Esophagus squamous epithelium (tissue), 5 donors: Measurements from ENCODE around the gene BMF. TPM values are rescaled to one million over a fixed set of nuclear protein-coding genes. Genes with fewer than 3 reads are reported as not detected.

Experiments
- DNase-seq: peaks from one replicate; lab custom pipeline; 2025; lab: John Stamatoyannopoulos, UW
- H3K27ac ChIP-seq, 4 donors: fragments of 200-600 bp; sonication (generic); one replicate each; pipeline ENCODE4 v1.5.1; 2016 to 2019; ENCODE audit warnings: mild to moderate bottlenecking in 1 of 4
- H3K27me3 ChIP-seq, 4 donors: fragments of 200-600 bp; sonication (generic); 1 replicate in 3 of 4; 2 replicates in 1 of 4; pipeline versions ENCODE4 v1.5.1 to v1.6.0; 2017 to 2021; ENCODE audit warnings: antibody characterized with exemption in 1 of 4
- H3K36me3 ChIP-seq, 3 donors: fragments of 200-600 bp; sonication (generic); one replicate each; pipeline ENCODE4 v1.5.1; 2016 to 2019
- H3K4me1 ChIP-seq, 3 donors: fragments of 200-600 bp; sonication (generic); one replicate each; pipeline ENCODE4 v1.5.1; 2017 to 2019
- H3K4me3 ChIP-seq, 4 donors: fragments of 200-600 bp; sonication (generic); 1 replicate in 3 of 4; 2 replicates in 1 of 4; pipeline ENCODE4 v1.5.1; 2016 to 2019; ENCODE audit warnings: mild to moderate bottlenecking in 2 of 4, moderate library complexity in 1 of 4
- H3K9me3 ChIP-seq, 3 donors: fragments of 200-600 bp; sonication (generic); one replicate each; pipeline ENCODE4 v1.5.1; 2016 to 2019
- CTCF ChIP-seq, 6 experiments: fragments of 450-650 bp in 4 of 6; fragments of 200-600 bp in 2 of 6; sonication (generic) in 2 of 6; IDR thresholded peaks; one replicate each; pipeline ENCODE4 v1.5.1; 2016 to 2019; ENCODE audit warnings: antibody characterized with exemption in 6 of 6, mild to moderate bottlenecking in 4 of 6, moderate library complexity in 4 of 6
- POLR2A ChIP-seq, 4 donors: fragments of 450-650 bp; IDR thresholded peaks; one replicate each; pipeline ENCODE4 v1.6.1; 2017; ENCODE audit warnings: antibody characterized with exemption in 4 of 4, mild to moderate bottlenecking in 4 of 4, moderate library complexity in 3 of 4
- WGBS, 2 donors: methylation state at CpG; one replicate each; pipeline ENCODE4 v1.1.5; 2018; 5-methylcytosine and 5-hydroxymethylcytosine counted together
- intact Hi-C: fragments of 100-400 bp; cut with DNase I; formaldehyde crosslinking; loops from one replicate; pipeline ENCODE4 v1.15.0; 2022
- total RNA-seq, 4 donors: library from RNA; depleted of rRNA; stranded (reverse); fragments of >200 nt; gene quantifications; one replicate each; pipeline ENCODE4 v1.1.0, GENCODE V29; 2016
- donor health status: DM: yes; HTN: yes; CAD: no.

Gene BMF
- total RNA-seq, 4 donors from 2014 or later: 0.31 to 4.4 (median 1.4) TPM

DNA sequence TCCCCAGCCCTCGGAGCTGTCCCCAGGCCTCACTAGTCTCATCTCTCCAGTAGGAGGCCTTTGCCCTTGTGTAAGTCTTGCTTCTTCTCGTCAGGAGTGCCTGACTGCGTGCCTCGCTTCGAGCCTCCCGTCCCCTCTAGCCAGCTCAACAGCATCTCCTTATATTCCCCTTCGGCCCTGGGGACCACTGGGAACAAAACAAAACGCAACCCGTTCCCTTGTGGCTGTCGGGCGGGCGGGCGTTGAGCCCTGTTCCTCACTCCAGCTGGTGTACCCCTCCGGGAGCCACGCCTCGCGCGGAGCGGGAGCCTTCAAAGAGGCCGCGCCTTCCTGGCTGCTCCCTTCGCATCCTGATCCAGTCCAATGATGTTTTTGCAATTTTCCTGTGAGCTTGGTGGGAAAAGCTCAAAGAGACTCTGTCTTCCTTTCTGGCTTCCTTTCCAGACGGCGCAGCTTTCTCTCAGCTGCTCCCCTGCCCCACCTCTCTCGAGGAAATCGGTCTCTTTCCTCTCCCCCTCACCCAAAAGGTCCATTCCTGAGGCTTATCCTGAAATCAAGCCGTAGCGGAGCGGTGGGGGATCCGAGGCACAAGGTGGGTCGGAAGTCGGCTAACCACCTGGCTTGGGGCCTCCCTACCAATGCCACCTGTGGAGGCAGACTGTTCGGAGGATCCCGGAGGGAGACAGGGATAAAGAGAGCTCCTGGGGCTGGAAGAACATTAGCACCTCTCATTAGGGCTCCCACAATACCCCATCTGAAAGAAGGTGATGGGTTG, 36.3 kb downstream of the BMF start:
- TF ChIP-seq CTCF (IDR thresholded peaks at IDR 0.05): no peak
- no peak for TF ChIP-seq POLR2A (IDR thresholded peaks at IDR 0.05)
- 36 to 40% methylated on average over 18 to 28 of the region's 34 CpGs for WGBS, 2 donors
- Histone ChIP-seq H3K27ac (no peak overlapping the region), H3K4me1 (peaks cover 22 to 58% (median 22%) of the 10 kb centered on the region in 3 donors), H3K27me3 (peaks cover 0 to 14% (median 0%) of the 10 kb centered on the region in 4 donors), H3K36me3 (no peaks in the 10 kb centered on the region), H3K9me3 (no peaks in the 10 kb centered on the region), H3K4me3 (peak overlapping the region in 1 of 4 donors; percentile 33)
- intact Hi-C loops: no loop called here
- no peak for DNase-seq

GRCh38 chr15:40070608-40071218, 38.0 kb downstream of the BMF start:
- no peak overlapping the region for H3K4me3 ChIP-seq
- H3K9me3 ChIP-seq: no peaks in the 10 kb centered on the region
- H3K27ac ChIP-seq: no peak overlapping the region
- intact Hi-C loops: no loop called here
- H3K27me3 ChIP-seq: peaks cover 0 to 21% (median 0%) of the 10 kb centered on the region in 4 donors
- peaks cover 22 to 48% (median 22%) of the 10 kb centered on the region in 3 donors for H3K4me1 ChIP-seq
- TF ChIP-seq CTCF (IDR thresholded peaks at IDR 0.05) (no peak), POLR2A (IDR thresholded peaks at IDR 0.05) (no peak)
- no peaks in the 10 kb centered on the region for H3K36me3 ChIP-seq
- WGBS, 2 donors: 97 to 98% methylated on average over 7 to 8 of the region's 8 CpGs
- no peak for DNase-seq

GRCh38 chr15:40070166-40070557, 38.5 kb downstream of the BMF start:
- Histone ChIP-seq H3K27ac (peak overlapping the region in 1 of 4 donors; percentile 65), H3K27me3 (peaks cover 0 to 24% (median 0%) of the 10 kb centered on the region in 4 donors), H3K9me3 (no peaks in the 10 kb centered on the region), H3K36me3 (no peaks in the 10 kb centered on the region), H3K4me3 (no peak overlapping the region), H3K4me1 (peaks cover 22 to 45% (median 22%) of the 10 kb centered on the region in 3 donors)
- WGBS, 2 donors: 44 to 80% methylated on average over 1 to 3 of the region's 5 CpGs
- intact Hi-C loops: no loop called here
- DNase-seq: no peak
- TF ChIP-seq CTCF (IDR thresholded peaks at IDR 0.05) (no peak), POLR2A (IDR thresholded peaks at IDR 0.05) (no peak)

- H3K4me1 ChIP-seq: peaks cover 19 to 49% (median 23%) of the 10 kb centered on the region in 3 donors
- H3K9me3 ChIP-seq: no peaks in the 10 kb centered on the region
- intact Hi-C loops: no loop called here
- peaks cover 0 to 31% (median 0%) of the 10 kb centered on the region in 4 donors for H3K27me3 ChIP-seq
- TF ChIP-seq CTCF (IDR thresholded peaks at IDR 0.05) (peak in 1 of 6 experiments; percentile 22), POLR2A (IDR thresholded peaks at IDR 0.05) (no peak)
- WGBS, 2 donors: 24 to 76% methylated on average over 5 to 19 of the region's 32 CpGs
- DNase-seq: no peak
- H3K27ac ChIP-seq: peak overlapping the region; percentile 25 to 72 (median 64)
- H3K4me3 ChIP-seq: peak overlapping the region in 1 of 4 donors; percentile 31
- H3K36me3 ChIP-seq: no peaks in the 10 kb centered on the region
Observed at GRCh38 chr15:40069178-40070165, 39.2 kb downstream of the BMF start.
